Neural cell (in vitro differentiated cells): ENCODE data around the gene AATK. TPM values are rescaled to one million over a fixed set of nuclear protein-coding genes. Genes with fewer than 3 reads are reported as not detected.

Experiments used
- H2AFZ ChIP-seq: fragments of 200-600, 300-800 bp; sonication (generic), shearing (Covaris generic); 2 replicates; pipeline ENCODE4 v1.6.0; 2014; ENCODE audit warnings: low read depth, mild to moderate bottlenecking, antibody characterized with exemption, low read length, moderate library complexity
- H3F3A ChIP-seq: fragments of 200-600 bp; shearing (Covaris generic); 2 replicates; pipeline ENCODE4 v1.6.1; 2016; ENCODE audit warnings: mild to moderate bottlenecking, moderate library complexity, mixed read lengths, antibody characterized with exemption, low read length; ENCODE audit not compliant: insufficient read depth, poor library complexity, severe bottlenecking
- H3K27ac ChIP-seq: fragments of 200-600, 300-800 bp; sonication (generic), shearing (Covaris generic); 2 replicates; pipeline ENCODE4 v1.5.1; 2014; ENCODE audit warnings: mild to moderate bottlenecking, low read length, moderate library complexity
- H3K27me3 ChIP-seq: fragments of 300-800, 200-600 bp; sonication (generic), shearing (Covaris generic); 2 replicates; pipeline ENCODE4 v1.6.0; 2014; ENCODE audit warnings: mild to moderate bottlenecking, low read depth, low read length, moderate library complexity; ENCODE audit not compliant: insufficient read depth
- H3K36me3 ChIP-seq: fragments of 300-800, 200-600 bp; sonication (generic), shearing (Covaris generic); 2 replicates; pipeline ENCODE4 v1.5.1; 2014; ENCODE audit warnings: mild to moderate bottlenecking, antibody characterized with exemption, low read length, moderate library complexity; ENCODE audit not compliant: insufficient read depth
- H3K4me2 ChIP-seq: fragments of 300-800, 200-600 bp; sonication (generic), shearing (Covaris generic); 2 replicates; pipeline ENCODE4 v1.6.0; 2014; ENCODE audit warnings: mild to moderate bottlenecking, low read length
- H3K4me3 ChIP-seq: fragments of 300-800, 200-600 bp; sonication (generic), shearing (Covaris generic); 2 replicates; pipeline ENCODE4 v1.5.1; 2014; ENCODE audit warnings: mild to moderate bottlenecking, low read length, moderate library complexity
- H3K79me2 ChIP-seq: fragments of 200-600 bp; shearing (Covaris generic); replicated peaks from 2 replicates; pipeline ENCODE4 v1.6.0; 2014; ENCODE audit warnings: mild to moderate bottlenecking, low read length, moderate library complexity; ENCODE audit not compliant: insufficient read depth
- H3K9ac ChIP-seq: fragments of 300-800, 200-600 bp; sonication (generic), shearing (Covaris generic); 2 replicates; pipeline ENCODE4 v1.6.1; 2016; ENCODE audit warnings: mild to moderate bottlenecking, low read length, mixed read lengths
- H3K9me2 ChIP-seq: fragments of 200-600 bp; shearing (Covaris generic); 2 replicates; pipeline ENCODE4 v1.6.1; 2016; ENCODE audit warnings: mild to moderate bottlenecking, low read length, mixed read lengths; ENCODE audit not compliant: insufficient read depth
- H3K9me3 ChIP-seq: fragments of 200-600, 300-800 bp; sonication (generic), shearing (Covaris generic); 2 replicates; pipeline ENCODE4 v1.6.1; 2016; ENCODE audit warnings: mild to moderate bottlenecking, mixed run types, low read length, moderate library complexity, mixed read lengths
- H4K20me1 ChIP-seq: fragments of 200-600 bp; shearing (Covaris generic); 2 replicates; pipeline ENCODE4 v1.6.1; 2016; ENCODE audit warnings: mild to moderate bottlenecking, mixed run types; ENCODE audit not compliant: insufficient read depth
- CTCF ChIP-seq: fragments of 450-650 bp; IDR thresholded peaks from 2 replicates; pipeline ENCODE4 v1.5.1; 2014; ENCODE audit warnings: antibody characterized with exemption, mild to moderate bottlenecking, moderate library complexity; ENCODE audit not compliant: poor library complexity, severe bottlenecking
- EP300 ChIP-seq: fragments of 450-650 bp; conservative IDR thresholded peaks from 2 replicates; pipeline ENCODE4 v1.6.1; 2014; ENCODE audit warnings: antibody characterized with exemption, mild to moderate bottlenecking, moderate library complexity; ENCODE audit not compliant: poor library complexity, severe bottlenecking
- EZH2 ChIP-seq: fragments of 200-600, 300-800 bp; shearing (Covaris generic), sonication (generic); IDR thresholded peaks from 2 replicates; pipeline ENCODE4 v1.6.1; 2014; ENCODE audit warnings: antibody characterized with exemption, low read length, borderline replicate concordance, mild to moderate bottlenecking; ENCODE audit not compliant: insufficient read depth, poor library complexity, severe bottlenecking
- MXI1 ChIP-seq: fragments of 450-650 bp; conservative IDR thresholded peaks from 2 replicates; pipeline ENCODE4 v1.6.1; 2014; ENCODE audit warnings: antibody characterized with exemption, mild to moderate bottlenecking; ENCODE audit not compliant: poor library complexity, severe bottlenecking
- POLR2AphosphoS5 ChIP-seq: IDR thresholded peaks from 2 replicates; pipeline ENCODE4 v1.6.1; 2012
- RAD21 ChIP-seq: fragments of 450-650 bp; conservative IDR thresholded peaks from 2 replicates; pipeline ENCODE4 v1.6.1; 2014; ENCODE audit warnings: antibody characterized with exemption, mild to moderate bottlenecking, moderate library complexity
- SMC3 ChIP-seq: fragments of 450-650 bp; conservative IDR thresholded peaks from 2 replicates; pipeline ENCODE4 v1.6.1; 2014; ENCODE audit warnings: antibody characterized with exemption, mild to moderate bottlenecking, moderate library complexity; ENCODE audit not compliant: poor library complexity
- TAF1 ChIP-seq: IDR thresholded peaks from 2 replicates; pipeline ENCODE4 v1.6.1; 2012; ENCODE audit warnings: low read depth
- polyA plus RNA-seq: library from polyadenylated mRNA; depleted of rRNA; stranded (reverse); fragments of >200 nt; gene quantifications from 2 replicates; pipeline ENCODE4 v1.2.3, GENCODE V29; 2014

The AATK gene
- polyA plus RNA-seq, 1 donor from 2014 or later = 11.1 TPM

DNA sequence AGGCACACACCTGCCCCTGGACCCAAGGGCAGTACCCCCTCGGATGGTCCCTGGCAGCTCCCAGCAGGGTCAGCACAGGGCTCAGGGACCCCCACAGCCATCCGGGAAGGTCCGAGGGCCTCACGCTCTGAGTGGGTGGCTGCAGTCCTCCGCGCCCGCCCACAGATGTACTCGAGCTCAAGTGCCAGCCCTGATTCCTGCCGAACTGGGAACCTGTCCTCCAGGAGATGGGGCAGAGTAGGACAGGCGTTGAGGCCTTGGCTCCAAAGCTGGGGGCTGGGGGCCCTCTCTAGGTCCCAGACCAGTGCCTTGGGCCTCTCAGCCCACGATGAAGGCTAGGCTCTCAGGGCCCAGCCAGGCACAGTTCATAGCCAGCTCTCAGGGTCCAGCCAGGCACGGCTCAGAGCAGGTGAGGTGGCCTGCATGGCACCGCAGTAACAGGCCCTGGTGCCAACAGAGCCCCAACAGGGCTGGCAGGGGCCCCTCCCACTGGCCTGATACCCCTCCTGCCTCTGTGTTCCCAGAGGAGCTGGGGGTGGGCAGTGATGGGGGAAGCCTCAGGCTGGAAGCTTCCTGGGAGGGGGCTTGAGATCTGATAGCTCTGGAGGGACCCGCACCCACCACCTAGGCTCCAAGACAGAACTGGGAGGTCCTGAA lies 36.2 kb downstream of the AATK start:
- Histone ChIP-seq H3K27me3 (no peaks in the 10 kb centered on the region), H3K79me2 (no peaks in the 10 kb centered on the region), H3K4me3 (no peak overlapping the region), H4K20me1 (no peaks in the 10 kb centered on the region), H3K36me3 (no peaks in the 10 kb centered on the region), H3K27ac (no peak overlapping the region), H3K9ac (no peak overlapping the region), H2AFZ (no peak overlapping the region), H3K9me3 (no peaks in the 10 kb centered on the region), H3F3A (no peaks in the 10 kb centered on the region), H3K4me2 (no peak overlapping the region), H3K9me2 (no peaks in the 10 kb centered on the region)
- no peak for TF ChIP-seq EP300
- TF ChIP-seq EZH2 = no peak
- no peak for TF ChIP-seq MXI1

GRCh38 chr17:81129289-81129688 lies 36.7 kb downstream of the AATK start:
- Histone ChIP-seq H3K79me2 (no peaks in the 10 kb centered on the region), H3K36me3 (no peaks in the 10 kb centered on the region), H3K27me3 (no peaks in the 10 kb centered on the region), H2AFZ (no peak overlapping the region), H3K9me3 (no peaks in the 10 kb centered on the region), H4K20me1 (no peaks in the 10 kb centered on the region), H3K4me2 (no peak overlapping the region), H3K9me2 (no peaks in the 10 kb centered on the region), H3K9ac (no peak overlapping the region), H3F3A (no peaks in the 10 kb centered on the region), H3K4me3 (no peak overlapping the region), H3K27ac (no peak overlapping the region)
- TF ChIP-seq EZH2 = no peak
- no peak for TF ChIP-seq TAF1
- TF ChIP-seq CTCF = no peak
- TF ChIP-seq SMC3 = no peak

GRCh38 chr17:81128774-81129173 lies 37.2 kb downstream of the AATK start:
- no peaks in the 10 kb centered on the region for H3K27me3 ChIP-seq
- no peak overlapping the region for H3K27ac ChIP-seq
- H2AFZ ChIP-seq = no peak overlapping the region
- H3K36me3 ChIP-seq = no peaks in the 10 kb centered on the region
- no peaks in the 10 kb centered on the region for H3F3A ChIP-seq
- H3K9me3 ChIP-seq = no peaks in the 10 kb centered on the region
- no peaks in the 10 kb centered on the region for H4K20me1 ChIP-seq
- H3K9ac ChIP-seq = no peak overlapping the region
- TF ChIP-seq RAD21 (no peak), MXI1 (no peak), EZH2 (no peak), TAF1 (no peak), CTCF (no peak), POLR2AphosphoS5 (no peak), SMC3 (no peak), EP300 (no peak)
- no peaks in the 10 kb centered on the region for H3K9me2 ChIP-seq
- no peak overlapping the region for H3K4me3 ChIP-seq
- H3K79me2 ChIP-seq = no peaks in the 10 kb centered on the region
- H3K4me2 ChIP-seq = no peak overlapping the region
